Prostate gland (tissue), 2 donors: ENCODE results near the gene PTPRK. TPM values are rescaled to one million over a fixed set of nuclear protein-coding genes. Genes with fewer than 3 reads are reported as not detected.

Source experiments
- DNase-seq: peaks from one replicate; pipeline ENCODE4 v3.0.0-alpha.2; 2019; ENCODE audit warnings: low spot score
- H3K27ac ChIP-seq, 2 donors: fragments of 200-600 bp; sonication (generic); 2 replicates each; pipeline ENCODE4 v1.5.1; 2017 to 2019
- H3K27me3 ChIP-seq: fragments of 200-600 bp; sonication (generic); replicated peaks from 2 replicates; pipeline ENCODE4 v1.5.1; 2019; ENCODE audit not compliant: insufficient read depth
- H3K36me3 ChIP-seq, 2 donors: fragments of 200-600 bp; sonication (generic); 1 replicate in 1 of 2; 2 replicates in 1 of 2; pipeline versions ENCODE4 v1.5.1 to v1.8.1; 2017 to 2019
- H3K4me1 ChIP-seq: fragments of 200-600 bp; sonication (generic); replicated peaks from 2 replicates; pipeline ENCODE4 v1.5.1; 2019
- H3K4me3 ChIP-seq, 2 donors: fragments of 200-600 bp; sonication (generic); 2 replicates each; pipeline ENCODE4 v1.5.1; 2017 to 2019
- H3K9me3 ChIP-seq: fragments of 200-600 bp; sonication (generic); 2 replicates; pipeline ENCODE4 v1.5.1; 2017
- POLR2A ChIP-seq: fragments of 450-650 bp; IDR thresholded peaks from one replicate; pipeline ENCODE4 v1.6.1; 2016; ENCODE audit warnings: antibody characterized with exemption, mild to moderate bottlenecking
- POLR2AphosphoS5 ChIP-seq: sonication (generic); formaldehyde crosslinking; IDR thresholded peaks from one replicate; pipeline ENCODE4 v1.6.1; 2017; ENCODE audit warnings: antibody characterized with exemption
- WGBS: methylation state at CpG from one replicate; pipeline ENCODE4 v1.1.5; 2018; 5-methylcytosine and 5-hydroxymethylcytosine counted together
- intact Hi-C: fragments of 100-400 bp; cut with DNase I; formaldehyde crosslinking; loops from one replicate; pipeline ENCODE4 v1.14.2; 2022
- total RNA-seq, 2 donors: library from RNA; depleted of rRNA; stranded (reverse); fragments of >200 nt; gene quantifications; one replicate each; pipeline ENCODE4 v1.1.0, GENCODE V29; 2016
- TF ChIP-seq, protein P1 (sequence below), 4 experiments: fragments of 200-600 bp in 2 of 4; fragments of 450-650 bp in 2 of 4; sonication (generic) in 2 of 4; IDR thresholded peaks; 1 replicate in 3 of 4; 2 replicates in 1 of 4; pipeline ENCODE4 v1.5.1; 2016 to 2019; ENCODE audit warnings: antibody characterized with exemption in 4 of 4, mild to moderate bottlenecking in 2 of 4, moderate library complexity in 2 of 4

PTPRK gene
- total RNA-seq, 2 donors from 2014 or later: 32.0 to 64.6 TPM

- Histone ChIP-seq H3K9me3 (no peaks in the 10 kb centered on the region), H3K4me3 (no peak overlapping the region), H3K27ac (no peak overlapping the region), H3K27me3 (no peaks in the 10 kb centered on the region), H3K4me1 (no peaks in the 10 kb centered on the region), H3K36me3 (no peaks in the 10 kb centered on the region)
- intact Hi-C loops: no loop called here
- TF ChIP-seq POLR2AphosphoS5: no peak
- no peak for TF ChIP-seq POLR2A
- TF ChIP-seq, protein P1, sequence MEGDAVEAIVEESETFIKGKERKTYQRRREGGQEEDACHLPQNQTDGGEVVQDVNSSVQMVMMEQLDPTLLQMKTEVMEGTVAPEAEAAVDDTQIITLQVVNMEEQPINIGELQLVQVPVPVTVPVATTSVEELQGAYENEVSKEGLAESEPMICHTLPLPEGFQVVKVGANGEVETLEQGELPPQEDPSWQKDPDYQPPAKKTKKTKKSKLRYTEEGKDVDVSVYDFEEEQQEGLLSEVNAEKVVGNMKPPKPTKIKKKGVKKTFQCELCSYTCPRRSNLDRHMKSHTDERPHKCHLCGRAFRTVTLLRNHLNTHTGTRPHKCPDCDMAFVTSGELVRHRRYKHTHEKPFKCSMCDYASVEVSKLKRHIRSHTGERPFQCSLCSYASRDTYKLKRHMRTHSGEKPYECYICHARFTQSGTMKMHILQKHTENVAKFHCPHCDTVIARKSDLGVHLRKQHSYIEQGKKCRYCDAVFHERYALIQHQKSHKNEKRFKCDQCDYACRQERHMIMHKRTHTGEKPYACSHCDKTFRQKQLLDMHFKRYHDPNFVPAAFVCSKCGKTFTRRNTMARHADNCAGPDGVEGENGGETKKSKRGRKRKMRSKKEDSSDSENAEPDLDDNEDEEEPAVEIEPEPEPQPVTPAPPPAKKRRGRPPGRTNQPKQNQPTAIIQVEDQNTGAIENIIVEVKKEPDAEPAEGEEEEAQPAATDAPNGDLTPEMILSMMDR (IDR thresholded peaks at IDR 0.05): no peak
- WGBS: 82% methylated on average over 1 of the region's 1 CpG
- DNase-seq: no peak
Measured at GRCh38 chr6:127966616-127967015, 553.8 kb downstream of the PTPRK start.

GRCh38 chr6:127963495-127963894 is 556.9 kb downstream of the PTPRK start:
- Histone ChIP-seq H3K4me3 (no peak overlapping the region), H3K27ac (no peak overlapping the region), H3K36me3 (no peaks in the 10 kb centered on the region), H3K27me3 (no peaks in the 10 kb centered on the region), H3K9me3 (no peaks in the 10 kb centered on the region), H3K4me1 (no peaks in the 10 kb centered on the region)
- 90% methylated on average over 4 of the region's 4 CpGs for WGBS
- DNase-seq: no peak
- TF ChIP-seq, protein P1 (IDR thresholded peaks at IDR 0.05): no peak
- TF ChIP-seq POLR2AphosphoS5: no peak
- TF ChIP-seq POLR2A: no peak
- intact Hi-C loops: no loop called here

- H3K36me3 ChIP-seq: no peaks in the 10 kb centered on the region
- no peak overlapping the region for H3K4me3 ChIP-seq
- H3K9me3 ChIP-seq: no peaks in the 10 kb centered on the region
- WGBS: 86% methylated on average over 3 of the region's 3 CpGs
- H3K27ac ChIP-seq: no peak overlapping the region
- TF ChIP-seq, protein P1 (IDR thresholded peaks at IDR 0.05): no peak
- no peak for TF ChIP-seq POLR2AphosphoS5
- no peak for TF ChIP-seq POLR2A
- intact Hi-C loops: no loop called here
- H3K4me1 ChIP-seq: no peaks in the 10 kb centered on the region
- no peak for DNase-seq
- H3K27me3 ChIP-seq: no peaks in the 10 kb centered on the region
Measured at GRCh38 chr6:127959869-127960268, 560.5 kb downstream of the PTPRK start.

DNA sequence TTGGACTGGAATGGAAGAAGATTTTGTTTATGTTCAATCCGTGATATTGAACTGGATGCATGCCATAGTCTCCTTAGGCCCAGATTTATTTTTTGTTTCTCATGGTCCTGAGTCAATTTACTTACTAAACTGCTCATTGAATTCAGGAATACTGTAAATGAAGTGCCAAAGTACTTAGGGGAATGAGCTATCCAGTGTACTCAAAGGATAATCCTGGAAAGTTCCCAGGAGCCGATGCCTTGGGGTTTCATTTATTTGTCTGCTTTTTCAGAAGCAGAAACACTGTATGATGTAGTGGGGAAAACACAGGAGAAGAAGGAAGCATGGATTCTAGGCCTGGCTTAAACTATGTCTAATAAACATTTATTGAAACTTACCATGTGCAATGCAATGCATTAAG is 563.4 kb downstream of the PTPRK start:
- H3K27ac ChIP-seq: no peak overlapping the region
- intact Hi-C loops: no loop called here
- WGBS: 25% methylated on average over 2 of the region's 2 CpGs
- H3K27me3 ChIP-seq: no peaks in the 10 kb centered on the region
- no peaks in the 10 kb centered on the region for H3K36me3 ChIP-seq
- H3K4me1 ChIP-seq: no peaks in the 10 kb centered on the region
- no peak overlapping the region for H3K4me3 ChIP-seq
- no peaks in the 10 kb centered on the region for H3K9me3 ChIP-seq
- TF ChIP-seq POLR2AphosphoS5 (no peak), POLR2A (no peak)
- TF ChIP-seq, protein P1 (IDR thresholded peaks at IDR 0.05): no peak
- no peak for DNase-seq

DNA sequence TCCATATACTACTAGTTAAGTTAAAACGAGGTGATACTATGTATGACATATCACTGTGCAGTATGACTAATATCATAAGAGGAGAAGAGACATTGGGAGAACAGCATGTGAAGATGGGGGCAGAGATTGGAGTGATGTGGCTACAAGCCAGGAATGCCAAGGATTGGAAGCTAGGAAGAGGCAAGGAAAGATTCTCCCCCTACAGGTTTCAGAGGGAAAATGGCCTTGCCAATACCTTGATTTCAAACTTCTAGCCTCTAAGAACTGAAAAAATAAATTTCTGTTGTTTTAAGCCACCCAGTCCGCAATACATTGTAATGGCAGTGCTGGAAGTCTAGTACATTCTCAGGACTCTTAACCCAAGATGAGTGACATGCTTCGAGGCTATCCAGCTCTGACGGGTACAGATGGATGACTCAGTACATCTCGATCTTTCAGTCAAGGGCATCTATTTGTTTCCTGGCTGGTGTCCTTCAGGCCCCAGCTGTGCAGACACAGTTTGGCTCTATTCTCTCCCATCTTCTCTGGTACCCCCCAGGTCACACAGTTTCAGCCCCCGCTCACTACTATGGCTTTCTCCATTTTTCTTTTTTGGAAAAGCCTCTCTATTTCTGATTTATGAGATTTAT is 564.0 kb downstream of the PTPRK start:
- TF ChIP-seq POLR2AphosphoS5 (no peak), POLR2A (no peak)
- TF ChIP-seq, protein P1 (IDR thresholded peaks at IDR 0.05): no peak
- H3K27ac ChIP-seq: no peak overlapping the region
- no peaks in the 10 kb centered on the region for H3K9me3 ChIP-seq
- 73% methylated on average over 6 of the region's 6 CpGs for WGBS
- H3K4me1 ChIP-seq: no peaks in the 10 kb centered on the region
- no peak for DNase-seq
- H3K4me3 ChIP-seq: no peak overlapping the region
- H3K27me3 ChIP-seq: no peaks in the 10 kb centered on the region
- intact Hi-C loops: no loop called here
- no peaks in the 10 kb centered on the region for H3K36me3 ChIP-seq
